ENCODE results near the gene ROBO1.
"Not testable (repeated sequence)": the region's sequence is repeated elsewhere in the genome, so short reads cannot be mapped to it uniquely, and the experiment has no call there.

Gene ROBO1

DNA sequence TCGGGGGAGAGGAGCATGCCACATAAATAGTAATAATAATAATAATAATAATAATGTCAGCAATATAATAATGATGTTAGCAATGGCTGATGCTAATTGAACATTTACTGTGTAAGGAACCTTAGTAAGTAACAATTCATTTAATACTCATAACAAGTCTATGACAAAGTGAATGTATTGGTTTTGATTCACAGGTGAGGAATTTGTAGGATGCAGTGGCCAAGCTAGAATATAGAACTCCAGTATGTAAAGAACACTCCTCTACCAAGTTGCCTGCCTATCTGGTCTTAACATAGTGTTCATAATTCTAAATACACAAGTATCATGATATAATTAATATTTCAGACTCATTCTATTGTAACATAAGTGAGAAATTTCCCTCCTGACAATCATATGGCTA is 1016.5 kb downstream of the ROBO1 start:
- Mint-ChIP-seq H3K36me3 (no peaks in the 10 kb centered on the region), H3K9me3 (peaks cover 7% of the 10 kb centered on the region), H3K4me3 (no peak overlapping the region), H3K4me1 (no peaks in the 10 kb centered on the region), H3K27ac (no peak overlapping the region)
- DNase-seq (ENCODE audit: low spot score in 2 of 2), result no peak
- ATAC-seq, result no peak

DNA sequence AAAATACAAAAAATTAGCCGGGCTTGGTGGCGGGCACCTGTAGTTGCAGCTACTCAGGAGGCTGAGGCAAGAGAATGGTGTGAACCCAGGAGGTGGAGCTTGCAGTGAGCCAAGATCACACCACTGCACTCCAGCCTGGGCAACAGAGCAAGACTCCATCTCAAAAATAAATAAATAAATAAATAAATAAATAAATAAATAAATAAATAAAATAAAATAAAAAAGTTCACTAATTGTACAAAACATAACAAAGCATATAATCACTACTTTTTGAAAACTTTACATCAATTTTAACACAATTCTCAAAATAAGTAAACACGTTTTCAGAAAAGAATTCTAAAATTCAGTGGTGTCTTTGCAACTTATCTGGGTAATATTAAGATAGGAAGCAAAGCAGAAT is 1017.5 kb downstream of the ROBO1 start:
- not testable (repeated sequence) for DNase-seq (ENCODE audit: low spot score in 2 of 2); H3K4me1 Mint-ChIP-seq; ATAC-seq; H3K27ac Mint-ChIP-seq; H3K4me3 Mint-ChIP-seq; H3K36me3 Mint-ChIP-seq
- peaks cover 13% of the 10 kb centered on the region for H3K9me3 Mint-ChIP-seq

DNA sequence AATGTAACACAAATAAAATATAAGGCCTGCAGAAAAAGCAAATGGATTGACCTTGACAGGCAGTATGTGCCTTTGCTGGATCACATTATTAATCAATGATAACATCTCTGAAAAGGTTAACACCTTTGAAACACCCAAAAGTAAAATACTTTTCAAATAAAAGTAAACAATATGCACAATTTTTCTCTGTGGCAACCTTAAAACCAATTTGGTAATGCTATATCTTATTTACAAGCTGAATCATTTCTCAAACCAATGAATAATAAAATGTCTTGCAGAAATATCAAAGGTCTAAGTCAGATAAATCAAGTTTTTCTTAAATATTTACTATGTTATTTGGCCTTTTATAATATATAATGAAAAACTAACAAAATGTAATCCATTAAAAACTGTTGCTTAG is 1018.7 kb downstream of the ROBO1 start:
- no peaks in the 10 kb centered on the region for H3K36me3 Mint-ChIP-seq
- peaks cover 16% of the 10 kb centered on the region for H3K9me3 Mint-ChIP-seq
- H3K4me3 Mint-ChIP-seq, result no peak overlapping the region
- DNase-seq (ENCODE audit: low spot score in 2 of 2), result no peak
- H3K4me1 Mint-ChIP-seq, result no peaks in the 10 kb centered on the region
- H3K27ac Mint-ChIP-seq, result no peak overlapping the region
- no peak for ATAC-seq

DNA sequence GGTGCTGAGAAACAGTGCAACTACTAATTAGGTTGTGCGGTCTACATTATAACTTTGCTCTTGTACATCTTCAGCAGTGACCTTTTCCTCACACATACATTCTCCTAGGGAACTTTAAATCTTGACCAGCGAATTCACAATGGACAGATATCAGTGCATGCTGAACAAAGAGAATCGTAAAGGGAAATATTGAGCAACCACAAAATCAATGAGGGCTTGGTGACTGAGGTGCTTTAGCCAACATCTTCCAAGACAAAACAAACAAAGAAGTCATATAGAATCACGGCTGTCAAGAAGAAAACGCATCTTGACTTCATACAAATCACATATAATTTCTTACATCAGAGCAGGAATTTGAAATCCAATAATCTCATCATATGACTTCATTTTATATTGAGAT is 1022.0 kb downstream of the ROBO1 start:
- Mint-ChIP-seq H3K36me3 (no peaks in the 10 kb centered on the region), H3K9me3 (peaks cover 22% of the 10 kb centered on the region), H3K4me3 (no peak overlapping the region), H3K4me1 (no peaks in the 10 kb centered on the region), H3K27ac (no peak overlapping the region)
- ATAC-seq (no peak), DNase-seq (ENCODE audit: low spot score in 2 of 2) (no peak)

DNA sequence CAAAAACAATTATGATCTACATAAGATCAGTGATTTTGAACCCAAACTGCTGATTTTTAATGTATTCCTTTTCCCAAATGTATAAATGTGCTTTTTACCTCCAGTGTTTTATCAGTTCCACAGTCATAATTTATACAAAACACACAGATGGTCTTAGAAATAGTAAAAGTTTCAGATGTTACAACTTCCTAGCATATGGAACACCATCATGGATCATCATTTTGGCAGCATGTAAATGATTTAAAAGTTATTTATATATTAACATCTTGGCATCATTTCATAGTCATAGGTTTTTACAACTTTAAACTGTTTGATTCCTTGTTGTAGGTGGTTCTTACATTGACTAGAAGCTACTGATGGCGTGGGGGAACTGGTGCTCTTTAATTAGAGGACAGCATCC is 1025.3 kb downstream of the ROBO1 start:
- H3K27ac Mint-ChIP-seq, result no peak overlapping the region
- H3K36me3 Mint-ChIP-seq, result no peaks in the 10 kb centered on the region
- H3K4me1 Mint-ChIP-seq, result no peaks in the 10 kb centered on the region
- no peak overlapping the region for H3K4me3 Mint-ChIP-seq
- H3K9me3 Mint-ChIP-seq, result peaks cover 27% of the 10 kb centered on the region
- no peak for ATAC-seq
- DNase-seq (ENCODE audit: low spot score in 2 of 2), result no peak

DNA sequence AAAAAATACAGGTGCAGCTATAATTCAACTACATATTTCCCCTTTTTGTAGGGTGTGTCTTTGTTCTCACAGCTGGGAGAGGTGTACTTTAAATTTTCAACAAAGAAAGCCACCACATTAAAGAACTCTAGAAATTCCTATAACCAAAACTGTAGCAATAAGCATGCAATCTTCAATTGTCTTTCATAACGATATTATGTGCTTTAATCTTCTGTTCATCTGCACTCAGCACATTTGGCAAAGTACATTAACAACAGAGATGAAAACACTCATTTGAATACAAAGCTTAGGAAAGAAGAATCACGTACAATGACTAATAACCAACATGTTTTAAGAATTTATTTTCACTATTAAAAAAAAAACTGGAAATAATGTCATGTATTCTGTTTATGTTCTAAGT is 1025.8 kb downstream of the ROBO1 start:
- Mint-ChIP-seq H3K9me3 (peaks cover 27% of the 10 kb centered on the region), H3K27ac (no peak overlapping the region), H3K4me3 (no peak overlapping the region), H3K4me1 (no peaks in the 10 kb centered on the region), H3K36me3 (no peaks in the 10 kb centered on the region)
- ATAC-seq (no peak), DNase-seq (ENCODE audit: low spot score in 2 of 2) (no peak)

DNA sequence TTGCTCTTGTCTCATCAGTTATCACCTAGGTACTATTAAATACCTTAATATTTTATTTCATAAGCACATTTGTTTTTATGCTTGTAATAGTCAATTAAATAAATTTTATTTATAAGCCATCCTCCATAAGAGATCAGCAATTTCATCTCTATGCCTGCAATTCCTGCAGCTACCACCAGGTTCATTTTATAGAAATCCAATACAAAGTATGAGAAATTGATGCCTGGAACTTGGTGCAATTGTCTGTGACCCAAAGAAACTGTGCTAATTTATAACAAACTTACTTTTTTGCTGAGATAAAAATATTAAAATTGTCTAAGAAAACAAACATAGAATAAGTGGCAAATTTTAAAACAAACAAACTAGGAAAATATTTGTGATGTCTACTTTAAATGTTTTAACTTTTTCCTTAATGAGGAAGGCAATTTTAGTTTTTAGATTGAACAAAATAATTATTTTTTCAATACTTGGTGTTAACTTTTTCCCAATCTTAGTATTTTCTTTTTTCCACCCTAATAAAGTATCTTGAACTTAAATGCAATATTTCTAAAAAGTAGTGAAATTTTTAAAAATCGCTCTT is 1026.6 kb downstream of the ROBO1 start:
- no peak overlapping the region for H3K4me3 Mint-ChIP-seq
- H3K36me3 Mint-ChIP-seq, result no peaks in the 10 kb centered on the region
- ATAC-seq, result no peak
- H3K27ac Mint-ChIP-seq, result no peak overlapping the region
- H3K4me1 Mint-ChIP-seq, result no peaks in the 10 kb centered on the region
- peaks cover 27% of the 10 kb centered on the region for H3K9me3 Mint-ChIP-seq
- DNase-seq (ENCODE audit: low spot score in 2 of 2), result no peak

DNA sequence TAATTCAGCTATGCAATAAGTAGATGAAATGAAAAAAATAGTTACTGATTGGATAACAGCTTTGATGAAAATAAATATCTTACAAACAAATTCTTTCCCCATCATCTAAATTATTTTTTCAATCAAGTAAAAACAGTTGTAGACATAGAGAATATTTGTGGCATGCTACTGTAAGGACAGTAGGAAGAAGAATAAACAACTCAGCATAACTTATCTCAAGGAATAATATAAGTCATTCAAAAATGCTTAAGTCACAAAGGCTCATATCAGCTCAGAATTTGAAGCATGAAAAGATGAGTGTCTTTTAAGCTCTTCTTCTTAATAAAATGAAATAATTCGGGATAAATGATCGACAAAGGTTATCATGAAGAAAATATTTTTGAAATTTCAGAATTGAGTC is 1029.0 kb downstream of the ROBO1 start:
- DNase-seq (ENCODE audit: low spot score in 2 of 2) (no peak), ATAC-seq (no peak)
- H3K4me3 Mint-ChIP-seq, result no peak overlapping the region
- peaks cover 12% of the 10 kb centered on the region for H3K9me3 Mint-ChIP-seq
- H3K36me3 Mint-ChIP-seq, result no peaks in the 10 kb centered on the region
- no peaks in the 10 kb centered on the region for H3K4me1 Mint-ChIP-seq
- no peak overlapping the region for H3K27ac Mint-ChIP-seq

DNA sequence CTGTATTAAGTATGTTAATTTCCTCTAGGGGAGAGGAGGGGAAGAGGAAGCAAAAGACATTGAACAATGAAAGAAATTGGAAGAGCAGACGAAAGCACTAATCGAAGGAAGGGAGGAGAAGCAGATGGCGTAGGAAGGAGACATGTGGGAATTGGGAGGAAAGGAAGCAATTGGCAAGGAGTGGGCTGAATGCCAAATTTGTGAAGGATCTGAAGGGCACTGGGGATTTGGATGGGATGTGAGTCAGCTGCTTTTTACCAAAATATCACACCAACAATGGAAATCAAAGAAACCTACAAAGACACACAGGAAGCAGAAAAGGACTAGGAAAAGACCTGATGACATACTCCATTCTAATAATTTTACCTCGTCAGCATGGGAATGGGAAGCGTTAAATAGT is 1029.8 kb downstream of the ROBO1 start:
- H3K27ac Mint-ChIP-seq, result no peak overlapping the region

DNA sequence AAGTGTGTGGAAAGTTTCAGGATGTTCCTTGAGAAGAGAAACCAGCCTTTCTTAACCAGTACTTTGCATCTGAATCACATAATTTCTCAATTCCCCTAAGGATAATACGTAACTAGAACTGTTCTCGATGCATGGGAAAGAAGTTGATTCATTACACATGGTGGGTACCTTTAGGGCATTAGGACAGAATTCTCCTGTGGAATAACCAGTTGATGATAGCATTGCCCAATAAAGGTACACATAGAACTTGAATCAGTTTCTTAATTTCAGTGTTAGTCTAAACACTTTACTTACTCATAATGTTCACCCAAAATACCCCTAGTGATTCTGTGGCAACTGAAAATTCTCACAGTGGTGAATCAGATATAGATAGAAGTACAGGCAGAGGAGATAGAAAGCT is 1030.9 kb downstream of the ROBO1 start:
- Mint-ChIP-seq H3K9me3 (peaks cover 9% of the 10 kb centered on the region), H3K4me1 (no peaks in the 10 kb centered on the region), H3K4me3 (no peak overlapping the region), H3K27ac (no peak overlapping the region), H3K36me3 (no peaks in the 10 kb centered on the region)
- no peak for DNase-seq (ENCODE audit: low spot score in 2 of 2)
- ATAC-seq, result no peak

More for the DNA sequence above, 1029.8 kb downstream of the ROBO1 start:
- no peaks in the 10 kb centered on the region for H3K36me3 Mint-ChIP-seq
- H3K4me3 Mint-ChIP-seq, result no peak overlapping the region
- ATAC-seq (no peak), DNase-seq (ENCODE audit: low spot score in 2 of 2) (no peak)
- H3K4me1 Mint-ChIP-seq, result no peaks in the 10 kb centered on the region
- peaks cover 7% of the 10 kb centered on the region for H3K9me3 Mint-ChIP-seq

DNA sequence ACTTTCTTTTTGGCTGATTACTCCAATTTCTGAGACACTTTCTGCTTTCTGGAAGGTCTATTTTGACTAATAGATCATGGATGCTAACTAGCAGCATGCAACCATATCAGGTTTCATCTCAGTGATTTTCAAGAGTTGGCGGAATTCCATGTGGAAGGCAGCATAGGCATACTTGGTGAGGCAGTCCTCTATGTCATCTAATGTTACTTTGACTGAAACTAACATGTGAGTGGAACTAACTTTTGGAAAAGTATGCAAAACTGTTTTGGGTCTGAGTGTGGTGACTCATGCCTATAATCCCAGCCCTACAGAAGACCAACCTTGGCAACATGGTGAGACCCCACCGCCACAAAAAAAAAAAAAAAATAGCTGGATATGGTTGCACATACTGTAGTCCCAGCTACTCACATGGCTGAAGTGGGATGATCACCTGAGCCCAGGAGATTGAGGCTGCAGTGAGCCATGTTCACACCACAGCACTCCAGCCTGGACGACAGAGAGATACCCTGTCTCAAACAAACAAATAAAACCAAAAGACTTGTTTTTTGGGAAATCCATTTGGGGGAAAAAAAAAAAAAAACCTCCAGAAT is 1033.7 kb downstream of the ROBO1 start:
- no peaks in the 10 kb centered on the region for H3K4me1 Mint-ChIP-seq
- H3K27ac Mint-ChIP-seq, result no peak overlapping the region
- no peak overlapping the region for H3K4me3 Mint-ChIP-seq
- ATAC-seq, result no peak
- no peaks in the 10 kb centered on the region for H3K36me3 Mint-ChIP-seq
- H3K9me3 Mint-ChIP-seq, result peaks cover 9% of the 10 kb centered on the region
- no peak for DNase-seq (ENCODE audit: low spot score in 2 of 2)

DNA sequence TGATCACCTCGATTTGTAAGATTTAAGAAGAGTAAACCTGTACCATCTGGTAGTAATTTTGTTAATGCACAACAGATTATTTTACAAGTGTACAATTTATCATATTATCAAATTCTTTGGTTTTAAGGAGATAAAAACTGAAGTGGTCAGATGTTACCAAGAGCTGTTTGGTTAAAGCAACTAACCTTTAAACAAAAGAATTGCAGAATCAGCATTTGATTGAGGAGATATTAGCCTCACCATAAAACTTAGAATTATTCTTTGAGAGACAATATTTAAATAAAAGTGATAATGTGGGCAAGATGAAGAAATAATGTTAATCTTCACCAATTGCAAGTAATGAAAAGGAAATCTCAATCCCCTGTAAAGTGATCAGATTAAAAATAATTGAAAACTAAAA is 1034.9 kb downstream of the ROBO1 start:
- Mint-ChIP-seq H3K27ac (no peak overlapping the region), H3K4me1 (no peaks in the 10 kb centered on the region), H3K9me3 (peaks cover 5% of the 10 kb centered on the region), H3K36me3 (no peaks in the 10 kb centered on the region), H3K4me3 (no peak overlapping the region)
- ATAC-seq, result no peak
- DNase-seq (ENCODE audit: low spot score in 2 of 2), result no peak

DNA sequence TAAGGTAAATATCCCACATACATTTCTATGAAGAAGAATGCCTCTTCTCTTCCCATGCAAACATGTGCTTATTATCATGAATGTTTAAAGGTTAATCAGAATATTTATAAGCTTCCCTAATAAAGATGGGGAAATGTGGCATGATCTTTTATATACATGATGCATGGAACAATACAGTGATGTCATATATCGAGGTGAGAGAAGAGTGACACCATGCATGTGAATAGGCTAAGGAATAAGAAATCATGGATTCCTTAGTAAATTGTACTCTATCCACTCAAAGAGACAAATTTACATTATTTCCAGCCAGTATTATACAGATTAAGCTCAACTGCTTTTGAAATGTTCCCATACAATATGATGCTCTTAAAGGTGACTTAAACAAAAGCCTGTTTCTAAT is 1035.3 kb downstream of the ROBO1 start:
- ATAC-seq (no peak), DNase-seq (ENCODE audit: low spot score in 2 of 2) (no peak)
- Mint-ChIP-seq H3K9me3 (peaks cover 2% of the 10 kb centered on the region), H3K27ac (no peak overlapping the region), H3K36me3 (no peaks in the 10 kb centered on the region), H3K4me1 (no peaks in the 10 kb centered on the region), H3K4me3 (no peak overlapping the region)

DNA sequence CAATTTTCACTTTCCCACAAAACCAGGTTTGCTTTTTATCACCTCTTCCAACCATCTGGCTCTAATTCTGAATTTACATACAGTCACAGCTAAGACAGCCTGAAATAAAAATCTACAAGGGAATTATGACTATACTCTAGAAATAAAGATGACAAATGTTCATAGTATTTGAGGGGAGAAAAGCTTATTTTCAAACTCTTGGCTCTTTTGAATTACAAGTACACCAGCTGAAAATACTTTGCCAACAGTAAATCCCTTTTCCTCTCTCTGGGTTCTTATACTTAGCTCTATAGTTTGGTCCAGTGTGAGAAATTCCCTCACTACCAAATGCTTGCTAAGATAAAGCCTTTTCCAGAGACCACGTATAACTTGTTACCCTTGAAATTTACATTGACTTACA is 1037.9 kb downstream of the ROBO1 start:
- ATAC-seq, result no peak
- no peak overlapping the region for H3K27ac Mint-ChIP-seq
- no peak overlapping the region for H3K4me3 Mint-ChIP-seq
- no peaks in the 10 kb centered on the region for H3K4me1 Mint-ChIP-seq
- H3K9me3 Mint-ChIP-seq, result peaks cover 6% of the 10 kb centered on the region
- no peak for DNase-seq (ENCODE audit: low spot score in 2 of 2)
- no peaks in the 10 kb centered on the region for H3K36me3 Mint-ChIP-seq

DNA sequence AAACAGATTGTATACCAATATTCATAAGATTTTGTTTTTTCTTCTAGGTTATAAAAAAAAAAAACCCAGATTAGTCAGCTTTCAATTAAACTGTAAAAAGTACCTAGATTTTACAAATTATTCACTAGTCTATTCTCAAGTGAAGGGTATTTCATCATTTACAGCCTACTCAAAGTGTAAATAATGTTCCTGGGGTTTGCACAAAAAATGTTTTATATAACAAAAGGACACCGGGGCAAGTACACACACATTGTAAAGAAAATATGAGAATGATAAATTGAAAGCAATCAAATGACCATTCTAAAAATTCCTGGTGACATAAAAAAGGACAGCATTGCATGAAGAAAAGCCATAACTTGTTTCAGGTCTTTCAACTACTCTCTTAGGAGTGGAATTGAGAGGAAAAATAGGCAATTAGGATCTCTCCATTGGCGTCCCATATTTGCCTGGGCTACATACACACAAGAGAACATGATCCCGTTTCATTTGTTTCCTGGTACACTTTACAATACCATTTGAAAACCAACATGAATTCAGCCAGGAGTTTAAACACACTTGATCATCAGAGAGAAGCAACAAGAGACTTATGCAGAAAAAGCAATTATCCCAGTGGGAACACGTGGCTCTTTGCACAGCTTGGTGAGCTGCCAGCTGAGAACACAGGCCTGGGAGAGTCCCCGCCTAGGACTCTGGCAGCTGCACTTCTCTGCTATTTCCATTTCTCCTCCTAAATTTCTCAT is 1039.2 kb downstream of the ROBO1 start:
- H3K36me3 Mint-ChIP-seq, result no peaks in the 10 kb centered on the region
- H3K4me3 Mint-ChIP-seq, result no peak overlapping the region
- H3K9me3 Mint-ChIP-seq, result peaks cover 6% of the 10 kb centered on the region
- no peaks in the 10 kb centered on the region for H3K4me1 Mint-ChIP-seq
- no peak for ATAC-seq
- DNase-seq (ENCODE audit: low spot score in 2 of 2), result no peak
- no peak overlapping the region for H3K27ac Mint-ChIP-seq

DNA sequence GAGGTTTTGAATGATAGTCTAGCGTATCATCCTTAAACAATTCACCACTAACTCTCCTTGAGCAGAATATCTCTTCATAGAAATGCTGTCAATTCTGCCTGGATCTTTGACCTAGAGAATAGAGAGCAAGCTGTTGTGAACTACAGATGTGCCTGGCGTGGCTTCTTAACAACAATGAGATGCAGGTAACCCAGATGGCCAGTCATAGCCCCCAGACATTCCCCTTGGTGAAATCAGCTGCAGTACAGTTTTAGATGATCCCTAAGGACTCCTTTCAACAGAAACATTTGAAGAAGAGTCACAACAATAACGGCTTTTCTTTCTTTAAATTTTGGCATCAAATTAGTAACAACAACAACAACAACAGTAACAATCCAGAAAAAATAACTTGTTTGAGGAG is 1041.3 kb downstream of the ROBO1 start:
- ATAC-seq (no peak), DNase-seq (ENCODE audit: low spot score in 2 of 2) (no peak)
- Mint-ChIP-seq H3K36me3 (no peaks in the 10 kb centered on the region), H3K4me1 (no peaks in the 10 kb centered on the region), H3K9me3 (peaks cover 4% of the 10 kb centered on the region), H3K4me3 (no peak overlapping the region), H3K27ac (no peak overlapping the region)
